ENCODE data around the gene AHDC1. TPM values are rescaled to one million over a fixed set of nuclear protein-coding genes. Genes with fewer than 3 reads are reported as not detected.

AHDC1 gene
- total RNA-seq, 1 experiment from 2014 or later, result 33.7 TPM

DNA sequence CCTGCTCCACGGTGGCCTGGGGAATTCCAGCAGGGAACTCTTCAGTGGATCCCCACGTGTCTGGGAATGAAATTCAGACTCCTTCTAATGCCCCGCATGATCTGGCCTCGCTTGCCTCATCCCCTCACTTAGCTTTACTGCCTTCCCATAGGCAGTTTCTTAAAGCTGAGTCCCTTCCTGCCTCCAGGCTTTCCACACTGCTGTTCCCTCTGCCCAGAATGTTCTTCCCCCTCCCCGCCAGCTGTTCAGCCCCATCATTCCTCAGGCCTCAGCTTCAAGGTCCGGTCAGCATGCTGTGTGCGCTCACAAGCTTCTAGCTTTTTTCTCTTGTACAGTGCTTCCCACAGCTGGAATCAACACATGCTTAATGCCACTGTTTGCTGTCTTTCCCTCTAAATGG is 59.1 kb downstream of the AHDC1 start:
- CTCF ChIA-PET, result interaction anchor here (1.5 kb wide), 1 partner anchor 12 kb away, joined by 16 read pairs; no protein-coding TSS in a partner anchor

GRCh38 chr1:27543284-27543683 is 60.7 kb downstream of the AHDC1 start:
- H4K20me1 ChIP-seq (ENCODE audit: insufficient read depth), result no peaks in the 10 kb centered on the region
- BruUV-seq (replicated peaks), result no TSS peak
- H3K4me2 ChIP-seq (ENCODE audit: low read length), result peak overlapping the region; percentile 80
- no peaks in the 10 kb centered on the region for H3K9me3 ChIP-seq (ENCODE audit: control insufficient read depth in 1 of 2, insufficient read depth in 1 of 2, low read depth in 1 of 2, low read length in 2 of 2)
- ChIA-PET RAD21 (ENCODE audit: low non-redundant PET in 1 of 2, low total read pairs in 2 of 2, uncharacterized antibody in 2 of 2, unreplicated experiment in 2 of 2) (no interaction called here), POLR2A (interaction anchor here (1.5 to 2.3 kb wide), 2 partner anchors 14 to 107 kb away, joined by 3 to 8 read pairs; no protein-coding TSS in a partner anchor), CTCF (interaction anchor here (0.6 to 2.4 kb wide), 3 partner anchors 14 to 90 kb away, joined by 3 to 27 read pairs (median 4); no protein-coding TSS in a partner anchor)
- ATAC-seq (no peak), DNase-seq (ENCODE audit: low read depth, low spot score) (no peak)
- H3K4me1 ChIP-seq (ENCODE audit: control insufficient read depth in 1 of 2, insufficient read depth in 2 of 2, low read length in 2 of 2), result peaks cover 59 to 83% of the 10 kb centered on the region in 2 experiments
- H3K79me2 ChIP-seq (ENCODE audit: insufficient read depth, low read length), result peaks cover 49% of the 10 kb centered on the region
- H3K27ac ChIP-seq (ENCODE audit: low read depth, low read length), result peak overlapping the region; percentile 91
- intact Hi-C loops (cut with micrococcal nuclease), result no loop called here
- peak overlapping the region; percentile 33 to 49 for H3K4me3 ChIP-seq (replicated peaks in 1 of 2; ENCODE audit: low read depth in 1 of 2, low read length in 2 of 2)
- peak overlapping the region; percentile 70 for H3K9ac ChIP-seq (ENCODE audit: low read length)
- no peaks in the 10 kb centered on the region for H3K9me2 ChIP-seq (ENCODE audit: insufficient read depth)
- H3K27me3 ChIP-seq (ENCODE audit: insufficient read depth, low read length), result no peaks in the 10 kb centered on the region
- H2AFZ ChIP-seq (ENCODE audit: low read depth, low read length, poor library complexity, severe bottlenecking), result no peak overlapping the region
- H3K36me3 ChIP-seq (ENCODE audit: control insufficient read depth in 1 of 2, insufficient read depth in 2 of 2, low read length in 2 of 2), result peaks cover 0 to 10% of the 10 kb centered on the region in 2 experiments; a peak in 2 of 4 replicates
- TF ChIP-seq SRF (IDR thresholded peaks at IDR 0.05; ENCODE audit: low read depth) (no peak), ZNF274 (IDR thresholded peaks at IDR 0.05; ENCODE audit: low read depth, low read length) (no peak), YY1 (IDR thresholded peaks at IDR 0.05; ENCODE audit: extremely low read depth, insufficient replicate concordance, low read depth, low read length) (no peak), REST (IDR thresholded peaks at IDR 0.05; ENCODE audit: low read depth) (no peak), EGR1 (IDR thresholded peaks at IDR 0.05; ENCODE audit: low read depth) (no peak), SIN3A (IDR thresholded peaks at IDR 0.05; ENCODE audit: low read depth) (no peak), ELF1 (IDR thresholded peaks at IDR 0.05; ENCODE audit: borderline replicate concordance, low read depth) (no peak), FOSL1 (IDR thresholded peaks at IDR 0.05; ENCODE audit: low read depth) (no peak), CBX3 (IDR thresholded peaks at IDR 0.05; ENCODE audit: low read depth) (no peak), POLR2AphosphoS5 (IDR thresholded peaks at IDR 0.05; ENCODE audit: low read depth, low read length) (no peak)
- TF ChIP-seq, protein P1, sequence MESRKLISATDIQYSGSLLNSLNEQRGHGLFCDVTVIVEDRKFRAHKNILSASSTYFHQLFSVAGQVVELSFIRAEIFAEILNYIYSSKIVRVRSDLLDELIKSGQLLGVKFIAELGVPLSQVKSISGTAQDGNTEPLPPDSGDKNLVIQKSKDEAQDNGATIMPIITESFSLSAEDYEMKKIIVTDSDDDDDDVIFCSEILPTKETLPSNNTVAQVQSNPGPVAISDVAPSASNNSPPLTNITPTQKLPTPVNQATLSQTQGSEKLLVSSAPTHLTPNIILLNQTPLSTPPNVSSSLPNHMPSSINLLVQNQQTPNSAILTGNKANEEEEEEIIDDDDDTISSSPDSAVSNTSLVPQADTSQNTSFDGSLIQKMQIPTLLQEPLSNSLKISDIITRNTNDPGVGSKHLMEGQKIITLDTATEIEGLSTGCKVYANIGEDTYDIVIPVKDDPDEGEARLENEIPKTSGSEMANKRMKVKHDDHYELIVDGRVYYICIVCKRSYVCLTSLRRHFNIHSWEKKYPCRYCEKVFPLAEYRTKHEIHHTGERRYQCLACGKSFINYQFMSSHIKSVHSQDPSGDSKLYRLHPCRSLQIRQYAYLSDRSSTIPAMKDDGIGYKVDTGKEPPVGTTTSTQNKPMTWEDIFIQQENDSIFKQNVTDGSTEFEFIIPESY (IDR thresholded peaks at IDR 0.05; ENCODE audit: extremely low read depth, insufficient replicate concordance, low read length), result no peak
- TF ChIP-seq, protein P2, sequence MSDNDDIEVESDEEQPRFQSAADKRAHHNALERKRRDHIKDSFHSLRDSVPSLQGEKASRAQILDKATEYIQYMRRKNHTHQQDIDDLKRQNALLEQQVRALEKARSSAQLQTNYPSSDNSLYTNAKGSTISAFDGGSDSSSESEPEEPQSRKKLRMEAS (IDR thresholded peaks at IDR 0.05), result no peak

More for the DNA sequence above, 59.1 kb downstream of the AHDC1 start:
- H3K79me2 ChIP-seq (ENCODE audit: insufficient read depth, low read length), result peaks cover 46% of the 10 kb centered on the region
- H3K36me3 ChIP-seq (ENCODE audit: control insufficient read depth in 1 of 2, insufficient read depth in 2 of 2, low read length in 2 of 2), result peaks cover 0 to 11% of the 10 kb centered on the region in 2 experiments; a peak in 3 of 4 replicates
- no peak overlapping the region for H3K4me3 ChIP-seq (replicated peaks in 1 of 2; ENCODE audit: low read depth in 1 of 2, low read length in 2 of 2)
- H3K27ac ChIP-seq (ENCODE audit: low read depth, low read length), result 0 out of 2 replicates have a peak overlapping the region, but pooled peaks have one; percentile 9
- DNase-seq (ENCODE audit: low read depth, low spot score), result no peak
- RAD21 ChIA-PET (ENCODE audit: low non-redundant PET in 1 of 2, low total read pairs in 2 of 2, uncharacterized antibody in 2 of 2, unreplicated experiment in 2 of 2), result no interaction called here
- H3K27me3 ChIP-seq (ENCODE audit: insufficient read depth, low read length), result no peaks in the 10 kb centered on the region
- intact Hi-C loops (cut with micrococcal nuclease), result no loop called here
- peak overlapping the region; percentile 70 for H3K9ac ChIP-seq (ENCODE audit: low read length)
- POLR2A ChIA-PET, result interaction anchor here (1.0 kb wide), 1 partner anchor 11 kb away, joined by 3 read pairs; no protein-coding TSS in a partner anchor
- no peak for ATAC-seq
- BruUV-seq (replicated peaks), result no TSS peak
- no peak for TF ChIP-seq EZH2 (IDR thresholded peaks at IDR 0.05)
- no peak for TF ChIP-seq ZFX (IDR thresholded peaks at IDR 0.05)
- TF ChIP-seq, protein P3, sequence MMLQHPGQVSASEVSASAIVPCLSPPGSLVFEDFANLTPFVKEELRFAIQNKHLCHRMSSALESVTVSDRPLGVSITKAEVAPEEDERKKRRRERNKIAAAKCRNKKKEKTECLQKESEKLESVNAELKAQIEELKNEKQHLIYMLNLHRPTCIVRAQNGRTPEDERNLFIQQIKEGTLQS (IDR thresholded peaks at IDR 0.05), result no peak
- no peak for TF ChIP-seq FOSL1 (IDR thresholded peaks at IDR 0.05; ENCODE audit: low read depth)
- no peak for TF ChIP-seq POLR2AphosphoS5 (IDR thresholded peaks at IDR 0.05; ENCODE audit: low read depth, low read length)
- no peaks in the 10 kb centered on the region for H4K20me1 ChIP-seq (ENCODE audit: insufficient read depth)
- H3K4me2 ChIP-seq (ENCODE audit: low read length), result no peak overlapping the region
- no peaks in the 10 kb centered on the region for H3K9me3 ChIP-seq (ENCODE audit: control insufficient read depth in 1 of 2, insufficient read depth in 1 of 2, low read depth in 1 of 2, low read length in 2 of 2)
- H3K9me2 ChIP-seq (ENCODE audit: insufficient read depth), result no peaks in the 10 kb centered on the region
- no peak overlapping the region for H2AFZ ChIP-seq (ENCODE audit: low read depth, low read length, poor library complexity, severe bottlenecking)
- peaks cover 43 to 68% of the 10 kb centered on the region in 2 experiments for H3K4me1 ChIP-seq (ENCODE audit: control insufficient read depth in 1 of 2, insufficient read depth in 2 of 2, low read length in 2 of 2)

Data from HCT116 (cell line).